Gastroesophageal sphincter (tissue), 4 donors: ENCODE results near the gene GMDS. TPM values are rescaled to one million over a fixed set of nuclear protein-coding genes. Genes with fewer than 3 reads are reported as not detected.

ENCODE experiments used
- ATAC-seq: fragments of 150-250 bp; one replicate; pipeline ENCODE4 v1.9.1; 2016; ENCODE audit warnings: mild to moderate bottlenecking, moderate library complexity
- H3K27ac ChIP-seq, 4 donors: fragments of 200-600 bp; sonication (generic) in 3 of 4; 1 replicate in 3 of 4; 2 replicates in 1 of 4; pipeline ENCODE4 v1.5.1; 2016 to 2019
- H3K27me3 ChIP-seq: fragments of 200-600 bp; sonication (generic); one replicate; pipeline ENCODE4 v1.5.1; 2019
- H3K36me3 ChIP-seq, 2 donors: fragments of 200-600 bp; sonication (generic); one replicate each; pipeline ENCODE4 v1.5.1; 2019; ENCODE audit warnings: control low read depth in 1 of 2
- H3K4me1 ChIP-seq, 3 donors: fragments of 200-600 bp; sonication (generic); 1 replicate in 2 of 3; 2 replicates in 1 of 3; pipeline ENCODE4 v1.5.1; 2016 to 2019; ENCODE audit warnings: control low read depth in 2 of 3
- H3K4me3 ChIP-seq, 2 donors: fragments of 200-600 bp; sonication (generic); one replicate each; pipeline ENCODE4 v1.5.1; 2019; ENCODE audit warnings: mild to moderate bottlenecking in 1 of 2, moderate library complexity in 1 of 2
- H3K9me3 ChIP-seq, 3 donors: fragments of 200-600 bp; sonication (generic); one replicate each; pipeline ENCODE4 v1.5.1; 2017 to 2019; ENCODE audit warnings: control low read depth in 2 of 3
- EP300 ChIP-seq: sonication (generic); formaldehyde crosslinking; IDR thresholded peaks from one replicate; pipeline ENCODE4 v1.6.1; 2017; ENCODE audit warnings: antibody characterized with exemption, mild to moderate bottlenecking
- POLR2A ChIP-seq, 2 donors: fragments of 450-650 bp; IDR thresholded peaks; one replicate each; pipeline ENCODE4 v1.6.1; 2017; ENCODE audit warnings: antibody characterized with exemption in 2 of 2, mild to moderate bottlenecking in 2 of 2, moderate library complexity in 1 of 2
- POLR2AphosphoS5 ChIP-seq: sonication (generic); formaldehyde crosslinking; IDR thresholded peaks from one replicate; pipeline ENCODE4 v1.6.1; 2017; ENCODE audit warnings: antibody characterized with exemption
- WGBS, 2 donors: methylation state at CpG; one replicate each; pipeline ENCODE4 v1.1.5; 2018; ENCODE audit warnings: low coverage in 1 of 2; 5-methylcytosine and 5-hydroxymethylcytosine counted together
- total RNA-seq, 4 donors: library from RNA; depleted of rRNA; stranded (reverse); fragments of >200 nt; gene quantifications; one replicate each; pipeline ENCODE4 v1.1.0, GENCODE V29; 2016
- TF ChIP-seq, protein P1 (sequence below), 4 experiments: fragments of 200-600 bp in 2 of 4; fragments of 450-650 bp in 2 of 4; sonication (generic) in 1 of 4; IDR thresholded peaks; one replicate each; pipeline ENCODE4 v1.5.1; 2017 to 2019; ENCODE audit warnings: antibody characterized with exemption in 4 of 4, mild to moderate bottlenecking in 2 of 4, moderate library complexity in 2 of 4

Gene GMDS
- total RNA-seq, 4 donors from 2014 or later: 5.0 to 14.7 (median 6.4) TPM

DNA sequence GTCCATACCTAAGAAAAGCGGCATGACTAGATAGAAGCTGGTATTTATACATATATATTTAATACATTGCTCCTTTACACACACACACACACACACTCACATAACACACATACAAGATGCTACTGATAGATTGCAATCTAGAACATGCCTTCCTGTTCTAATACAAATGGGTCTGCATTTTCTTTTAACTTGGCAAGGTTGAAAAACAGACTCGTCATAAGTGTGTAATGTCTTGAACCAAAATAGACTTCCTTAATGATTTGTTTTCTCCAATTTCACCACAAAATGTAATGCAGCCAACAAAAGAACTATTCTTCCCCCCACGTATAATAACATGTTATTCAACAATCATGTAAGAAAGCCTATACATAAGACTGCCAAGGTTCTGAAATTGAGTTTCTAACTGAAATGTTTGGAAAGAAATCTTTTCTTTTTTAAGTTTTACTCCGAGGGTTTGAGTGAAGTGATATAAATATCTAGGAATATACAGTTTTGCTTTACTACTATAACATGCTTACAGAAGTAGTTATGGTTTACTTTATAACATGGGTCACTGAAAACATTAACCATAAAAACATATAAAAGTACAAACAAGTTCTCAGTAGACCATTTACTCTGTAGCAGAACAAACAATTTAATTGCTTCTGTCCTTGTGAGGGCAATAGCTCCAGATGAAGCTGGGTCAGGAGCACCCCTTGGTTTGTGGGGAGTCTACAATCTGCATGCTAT, 428.2 kb downstream of the GMDS start:
- ATAC-seq: no peak
- WGBS, 2 donors: 54 to 59% methylated on average over 4 of the region's 4 CpGs

GRCh38 chr6:1815827-1816452, 429.5 kb downstream of the GMDS start:
- Histone ChIP-seq H3K4me3 (no peak overlapping the region), H3K9me3 (no peaks in the 10 kb centered on the region), H3K36me3 (no peaks in the 10 kb centered on the region), H3K27me3 (no peaks in the 10 kb centered on the region), H3K27ac (no peak overlapping the region), H3K4me1 (peaks cover 0 to 7% (median 0%) of the 10 kb centered on the region in 3 donors)
- TF ChIP-seq POLR2A (IDR thresholded peaks at IDR 0.05) (no peak), POLR2AphosphoS5 (no peak)
- no peak for ATAC-seq
- WGBS, 2 donors: 88 to 95% methylated on average over 6 to 8 of the region's 8 CpGs

More for the DNA sequence above, 428.2 kb downstream of the GMDS start:
- Histone ChIP-seq H3K36me3 (no peaks in the 10 kb centered on the region), H3K27ac (no peak overlapping the region), H3K4me3 (no peak overlapping the region), H3K9me3 (no peaks in the 10 kb centered on the region), H3K27me3 (no peaks in the 10 kb centered on the region), H3K4me1 (peaks cover 0 to 15% (median 0%) of the 10 kb centered on the region in 3 donors)
- TF ChIP-seq POLR2AphosphoS5: no peak
- TF ChIP-seq EP300: no peak
- TF ChIP-seq POLR2A (IDR thresholded peaks at IDR 0.05): no peak
- TF ChIP-seq, protein P1, sequence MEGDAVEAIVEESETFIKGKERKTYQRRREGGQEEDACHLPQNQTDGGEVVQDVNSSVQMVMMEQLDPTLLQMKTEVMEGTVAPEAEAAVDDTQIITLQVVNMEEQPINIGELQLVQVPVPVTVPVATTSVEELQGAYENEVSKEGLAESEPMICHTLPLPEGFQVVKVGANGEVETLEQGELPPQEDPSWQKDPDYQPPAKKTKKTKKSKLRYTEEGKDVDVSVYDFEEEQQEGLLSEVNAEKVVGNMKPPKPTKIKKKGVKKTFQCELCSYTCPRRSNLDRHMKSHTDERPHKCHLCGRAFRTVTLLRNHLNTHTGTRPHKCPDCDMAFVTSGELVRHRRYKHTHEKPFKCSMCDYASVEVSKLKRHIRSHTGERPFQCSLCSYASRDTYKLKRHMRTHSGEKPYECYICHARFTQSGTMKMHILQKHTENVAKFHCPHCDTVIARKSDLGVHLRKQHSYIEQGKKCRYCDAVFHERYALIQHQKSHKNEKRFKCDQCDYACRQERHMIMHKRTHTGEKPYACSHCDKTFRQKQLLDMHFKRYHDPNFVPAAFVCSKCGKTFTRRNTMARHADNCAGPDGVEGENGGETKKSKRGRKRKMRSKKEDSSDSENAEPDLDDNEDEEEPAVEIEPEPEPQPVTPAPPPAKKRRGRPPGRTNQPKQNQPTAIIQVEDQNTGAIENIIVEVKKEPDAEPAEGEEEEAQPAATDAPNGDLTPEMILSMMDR (IDR thresholded peaks at IDR 0.05): no peak

DNA sequence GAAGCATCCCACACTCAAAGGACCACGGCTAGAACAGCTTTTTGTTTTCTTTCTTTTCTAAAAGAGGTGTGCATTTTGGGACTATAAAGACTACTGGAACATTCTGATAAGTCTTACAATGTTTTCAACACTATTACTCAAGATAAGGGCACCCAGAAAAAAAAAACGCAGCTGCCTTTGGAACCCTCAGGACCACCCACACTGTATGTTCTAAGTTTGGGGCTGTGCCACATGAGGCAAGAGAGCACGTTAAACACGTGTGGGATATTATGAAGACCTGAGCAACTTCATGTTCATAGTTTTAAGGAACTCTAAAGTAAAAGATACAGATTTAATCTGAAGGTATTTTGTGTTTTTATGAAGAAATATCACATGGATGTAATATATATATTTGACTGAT, 431.1 kb downstream of the GMDS start:
- no peak for ATAC-seq
- 47 to 64% methylated on average over 4 of the region's 4 CpGs for WGBS, 2 donors
- H3K27ac ChIP-seq: no peak overlapping the region
- TF ChIP-seq POLR2AphosphoS5 (no peak), POLR2A (IDR thresholded peaks at IDR 0.05) (no peak), EP300 (no peak)
- TF ChIP-seq, protein P1 (IDR thresholded peaks at IDR 0.05): no peak
- no peak overlapping the region for H3K4me3 ChIP-seq
- H3K27me3 ChIP-seq: no peaks in the 10 kb centered on the region
- H3K9me3 ChIP-seq: no peaks in the 10 kb centered on the region
- no peaks in the 10 kb centered on the region for H3K36me3 ChIP-seq
- no peaks in the 10 kb centered on the region for H3K4me1 ChIP-seq

GRCh38 chr6:1812487-1812886, 432.9 kb downstream of the GMDS start:
- Histone ChIP-seq H3K4me3 (no peak overlapping the region), H3K36me3 (no peaks in the 10 kb centered on the region), H3K9me3 (no peaks in the 10 kb centered on the region), H3K27me3 (no peaks in the 10 kb centered on the region), H3K27ac (no peak overlapping the region), H3K4me1 (no peaks in the 10 kb centered on the region)
- TF ChIP-seq POLR2AphosphoS5 (no peak), POLR2A (IDR thresholded peaks at IDR 0.05) (no peak), EP300 (no peak)
- TF ChIP-seq, protein P1 (IDR thresholded peaks at IDR 0.05): no peak
- ATAC-seq: no peak
- 77 to 88% methylated on average over 2 of the region's 2 CpGs for WGBS, 2 donors

DNA sequence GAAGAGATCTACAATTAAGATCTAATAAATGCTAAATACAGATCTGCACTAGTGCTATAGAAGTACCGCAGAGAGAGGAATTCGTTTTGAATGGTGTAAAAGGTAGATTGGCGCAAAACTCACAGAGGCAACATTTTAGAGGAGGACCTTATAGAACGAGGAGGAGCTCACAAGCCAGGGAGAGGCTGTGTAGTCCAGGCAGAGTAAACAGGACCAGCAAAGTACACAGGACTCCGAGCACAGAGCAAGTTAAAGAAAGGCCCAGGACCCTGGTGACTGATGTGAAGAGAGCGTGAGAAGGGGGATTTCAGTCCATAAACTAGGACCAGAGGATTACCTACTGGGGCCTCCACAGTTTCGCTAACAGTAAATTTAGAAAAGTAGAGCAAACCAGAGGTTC, 433.4 kb downstream of the GMDS start:
- H3K36me3 ChIP-seq: no peaks in the 10 kb centered on the region
- no peak for ATAC-seq
- no peak for TF ChIP-seq EP300
- no peak for TF ChIP-seq POLR2AphosphoS5
- TF ChIP-seq, protein P1 (IDR thresholded peaks at IDR 0.05): no peak
- TF ChIP-seq POLR2A (IDR thresholded peaks at IDR 0.05): no peak
- H3K4me3 ChIP-seq: no peak overlapping the region
- H3K27ac ChIP-seq: no peak overlapping the region
- WGBS, 2 donors: 92 to 95% methylated on average over 7 of the region's 7 CpGs
- H3K9me3 ChIP-seq: no peaks in the 10 kb centered on the region
- no peaks in the 10 kb centered on the region for H3K27me3 ChIP-seq
- no peaks in the 10 kb centered on the region for H3K4me1 ChIP-seq
